GM12878 (cell line): ENCODE measurements around the gene SETBP1. TPM values are rescaled to one million over a fixed set of nuclear protein-coding genes. Genes with fewer than 3 reads are reported as not detected.

Experiments used
- ATF2 ChIP-seq: IDR thresholded peaks from 2 replicates; pipeline ENCODE4 v1.6.1; 2012; ENCODE audit warnings: low read length, inconsistent platforms
- EED ChIP-seq: sonication (generic); IDR thresholded peaks from 2 replicates; pipeline ENCODE4 v1.6.1; 2016; ENCODE audit warnings: antibody characterized with exemption, low read depth
- GATAD2B ChIP-seq: fragments of 450-650 bp; conservative IDR thresholded peaks from 2 replicates; pipeline ENCODE4 v1.6.1; 2017; ENCODE audit warnings: low read depth, mild to moderate bottlenecking, moderate library complexity
- HDAC2 ChIP-seq: fragments of 200-600 bp; sonication (generic); IDR thresholded peaks from 2 replicates; pipeline ENCODE4 v1.6.1; 2017
- IKZF1 ChIP-seq: fragments of 450-650 bp; conservative IDR thresholded peaks from 2 replicates; pipeline ENCODE4 v1.6.1; 2017; ENCODE audit warnings: antibody characterized with exemption, mild to moderate bottlenecking
- IKZF2 ChIP-seq, 2 experiments: fragments of 450-650 bp; IDR thresholded peaks; 2 replicates each; pipeline ENCODE4 v1.6.1; 2017; ENCODE audit warnings: mild to moderate bottlenecking in 2 of 2, moderate library complexity in 2 of 2
- JUND ChIP-seq: IDR thresholded peaks from 2 replicates; pipeline ENCODE4 v1.6.1; 2012; ENCODE audit warnings: low read depth, mild to moderate bottlenecking, low read length, improper control_type of control experiment, moderate library complexity
- MAX ChIP-seq: IDR thresholded peaks from 2 replicates; pipeline ENCODE4 v1.6.1; 2012; ENCODE audit warnings: low read depth, low read length, improper control_type of control experiment
- MEF2A ChIP-seq: IDR thresholded peaks from 2 replicates; pipeline ENCODE4 v1.6.1; 2011; ENCODE audit warnings: low read depth, mild to moderate bottlenecking, low read length, moderate library complexity; ENCODE audit not compliant: insufficient read depth
- MXI1 ChIP-seq: fragments of 150-350 bp; IDR thresholded peaks from 2 replicates; pipeline ENCODE4 v1.6.1; 2011; ENCODE audit warnings: low read depth, mild to moderate bottlenecking, inconsistent platforms, low read length, improper control_type of control experiment
- NBN ChIP-seq: fragments of 450-650 bp; IDR thresholded peaks from 2 replicates; pipeline ENCODE4 v1.6.1; 2016
- POU2F2 ChIP-seq: IDR thresholded peaks from 3 replicates; pipeline ENCODE4 v1.6.1; 2011; ENCODE audit warnings: low read depth, mild to moderate bottlenecking, low read length, borderline replicate concordance
- RB1 ChIP-seq: fragments of 450-650 bp; formaldehyde crosslinking; IDR thresholded peaks from 2 replicates; pipeline ENCODE4 v1.6.1; 2017; ENCODE audit warnings: mild to moderate bottlenecking, borderline replicate concordance
- RBBP5 ChIP-seq: fragments of 200-600 bp; sonication (generic); conservative IDR thresholded peaks from 2 replicates; pipeline ENCODE4 v1.6.1; 2016
- RUNX3 ChIP-seq: IDR thresholded peaks from 2 replicates; pipeline ENCODE4 v1.6.1; 2012; ENCODE audit warnings: low read length, inconsistent platforms
- YY1 ChIP-seq: IDR thresholded peaks from 2 replicates; pipeline ENCODE4 v1.6.1; 2011; ENCODE audit warnings: low read depth, mild to moderate bottlenecking, low read length
- polyA plus RNA-seq, 11 experiments: library from polyadenylated mRNA; depleted of rRNA in 4 of 11; unstranded in 6 of 11; stranded (reverse) in 5 of 11; fragments of >200 nt; fragmentation: Nextera tagmentation in 4 of 11; fragmentation: Illumina TruSeq in 1 of 11; extraction: Ambion mirVana in 4 of 11; extraction: Trizol in 1 of 11; gene quantifications; 1 replicate in 1 of 11; 2 replicates in 10 of 11; pipeline versions ENCODE4 v1.2.1 to v1.2.3, GENCODE V29; 2011 to 2016; ENCODE audit warnings: inconsistent platforms in 2 of 11, missing spikeins in 2 of 11, low read depth in 1 of 11
- total RNA-seq, 4 experiments: library from RNA; depleted of rRNA in 3 of 4; stranded (reverse); fragments of >200 nt in 3 of 4; fragmentation: Illumina TruSeq in 1 of 4; extraction: Trizol in 1 of 4; gene quantifications; 2 replicates each; pipeline versions ENCODE4 v1.2.1 to v1.2.3, GENCODE V29; 2013 to 2021

Gene SETBP1
- total and polyA plus RNA-seq, 10 of the 15 experiments (the other 5 are each of a cell fraction or from before 2014, with no cell fraction given), result 0.99 to 29.7 (median 8.3) TPM

DNA sequence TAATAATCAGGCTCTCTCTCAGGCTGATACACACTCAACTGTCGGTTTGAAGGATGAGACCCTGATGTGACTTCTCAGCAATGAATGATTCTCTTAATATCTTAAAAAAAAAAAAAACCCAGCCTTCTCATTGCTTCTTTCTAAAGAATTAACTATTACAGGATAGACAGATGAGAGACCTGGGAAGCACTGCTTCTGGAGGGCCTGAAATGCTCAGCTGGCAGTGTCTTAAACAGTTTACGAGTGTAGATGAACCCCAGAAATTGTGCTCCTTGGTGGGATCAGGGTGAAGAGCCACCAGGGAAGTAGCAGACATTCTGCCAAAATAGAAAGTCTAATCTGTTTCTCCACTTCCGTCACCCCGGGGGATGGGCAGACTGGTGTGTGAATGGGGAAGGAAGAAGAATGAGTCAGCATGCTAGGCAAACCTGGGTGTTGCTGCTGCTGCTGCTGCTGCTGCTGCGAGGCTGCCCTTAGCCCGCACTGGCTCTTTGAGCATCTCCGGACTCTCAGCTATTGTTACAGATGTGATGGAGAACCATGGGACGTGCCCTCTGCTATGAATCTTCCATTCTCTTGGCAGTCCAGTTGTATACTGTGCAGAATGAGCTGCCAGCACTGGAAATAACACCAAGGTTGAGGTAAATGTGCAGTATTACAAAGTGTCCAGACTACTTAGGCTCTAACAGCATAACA is 158.4 kb downstream of the SETBP1 start (continued):
- peak; percentile 81 for TF ChIP-seq IKZF1
- TF ChIP-seq GATAD2B, result 0 out of 2 replicates have a peak, but pooled peaks have one; percentile 42
- no peak for TF ChIP-seq MXI1
- no peak for TF ChIP-seq RBBP5
- no peak for TF ChIP-seq HDAC2
- TF ChIP-seq IKZF2 (IDR thresholded peaks at IDR 0.05), result peak; percentile 64 to 80; a peak in 3 of 4 replicates
- 0 out of 3 replicates have a peak, but pooled peaks have one; percentile 11 for TF ChIP-seq POU2F2
- no peak for TF ChIP-seq RB1
- TF ChIP-seq MAX, result peak; percentile 37; the same call in 1 of the 2 replicates
- peak; percentile 45; the same call in 1 of the 2 replicates for TF ChIP-seq YY1
- peak; percentile 74; the same call in 1 of the 2 replicates for TF ChIP-seq JUND
- TF ChIP-seq RUNX3, result peak; percentile 41; the same call in 1 of the 2 replicates
- TF ChIP-seq ATF2, result 0 out of 2 replicates have a peak, but pooled peaks have one; percentile 28
- 0 out of 2 replicates have a peak, but pooled peaks have one; percentile 37 for TF ChIP-seq MEF2A
- TF ChIP-seq NBN, result peak; percentile 60; the same call in 1 of the 2 replicates
- TF ChIP-seq EED, result peak; percentile 79
